ENCODE results near the gene CBX6. TPM values are rescaled to one million over a fixed set of nuclear protein-coding genes. Genes with fewer than 3 reads are reported as not detected.

Gene CBX6
- total RNA-seq, 1 donor from 2014 or later, result 101 TPM

DNA sequence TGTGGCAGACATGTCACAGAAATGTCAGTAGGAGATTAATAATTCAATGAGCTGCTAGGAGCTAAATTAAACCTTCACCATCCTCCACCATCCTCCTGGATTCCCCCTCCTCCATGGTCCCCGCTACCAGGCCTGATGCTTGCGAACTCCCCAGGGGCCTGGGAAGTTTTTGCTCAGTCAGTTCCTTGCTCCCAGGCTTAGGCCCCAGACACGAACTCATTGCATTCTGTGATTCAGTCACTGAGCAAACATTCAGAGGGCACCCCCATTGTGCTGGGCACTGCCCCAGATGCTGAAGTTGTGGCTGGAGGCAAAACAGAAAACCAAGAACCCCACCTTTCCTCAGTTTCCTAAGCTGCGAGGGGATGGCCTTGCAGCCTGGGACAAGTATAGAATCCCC, 42.5 kb downstream of the CBX6 start:
- TF ChIP-seq, protein P1, sequence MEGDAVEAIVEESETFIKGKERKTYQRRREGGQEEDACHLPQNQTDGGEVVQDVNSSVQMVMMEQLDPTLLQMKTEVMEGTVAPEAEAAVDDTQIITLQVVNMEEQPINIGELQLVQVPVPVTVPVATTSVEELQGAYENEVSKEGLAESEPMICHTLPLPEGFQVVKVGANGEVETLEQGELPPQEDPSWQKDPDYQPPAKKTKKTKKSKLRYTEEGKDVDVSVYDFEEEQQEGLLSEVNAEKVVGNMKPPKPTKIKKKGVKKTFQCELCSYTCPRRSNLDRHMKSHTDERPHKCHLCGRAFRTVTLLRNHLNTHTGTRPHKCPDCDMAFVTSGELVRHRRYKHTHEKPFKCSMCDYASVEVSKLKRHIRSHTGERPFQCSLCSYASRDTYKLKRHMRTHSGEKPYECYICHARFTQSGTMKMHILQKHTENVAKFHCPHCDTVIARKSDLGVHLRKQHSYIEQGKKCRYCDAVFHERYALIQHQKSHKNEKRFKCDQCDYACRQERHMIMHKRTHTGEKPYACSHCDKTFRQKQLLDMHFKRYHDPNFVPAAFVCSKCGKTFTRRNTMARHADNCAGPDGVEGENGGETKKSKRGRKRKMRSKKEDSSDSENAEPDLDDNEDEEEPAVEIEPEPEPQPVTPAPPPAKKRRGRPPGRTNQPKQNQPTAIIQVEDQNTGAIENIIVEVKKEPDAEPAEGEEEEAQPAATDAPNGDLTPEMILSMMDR (IDR thresholded peaks at IDR 0.05; ENCODE audit: unreplicated experiment), result no peak
- H3K27me3 Mint-ChIP-seq (ENCODE audit: low read depth), result peaks cover 13% of the 10 kb centered on the region
- no peak for DNase-seq (ENCODE audit: low spot score in 2 of 2, unreplicated experiment in 2 of 2)
- no peaks in the 10 kb centered on the region for H3K9me3 Mint-ChIP-seq
- H3K4me3 Mint-ChIP-seq, result no peak overlapping the region
- H3K36me3 Mint-ChIP-seq, result no peaks in the 10 kb centered on the region
- no peak overlapping the region for H3K27ac Mint-ChIP-seq
- H3K4me1 Mint-ChIP-seq, result no peaks in the 10 kb centered on the region

DNA sequence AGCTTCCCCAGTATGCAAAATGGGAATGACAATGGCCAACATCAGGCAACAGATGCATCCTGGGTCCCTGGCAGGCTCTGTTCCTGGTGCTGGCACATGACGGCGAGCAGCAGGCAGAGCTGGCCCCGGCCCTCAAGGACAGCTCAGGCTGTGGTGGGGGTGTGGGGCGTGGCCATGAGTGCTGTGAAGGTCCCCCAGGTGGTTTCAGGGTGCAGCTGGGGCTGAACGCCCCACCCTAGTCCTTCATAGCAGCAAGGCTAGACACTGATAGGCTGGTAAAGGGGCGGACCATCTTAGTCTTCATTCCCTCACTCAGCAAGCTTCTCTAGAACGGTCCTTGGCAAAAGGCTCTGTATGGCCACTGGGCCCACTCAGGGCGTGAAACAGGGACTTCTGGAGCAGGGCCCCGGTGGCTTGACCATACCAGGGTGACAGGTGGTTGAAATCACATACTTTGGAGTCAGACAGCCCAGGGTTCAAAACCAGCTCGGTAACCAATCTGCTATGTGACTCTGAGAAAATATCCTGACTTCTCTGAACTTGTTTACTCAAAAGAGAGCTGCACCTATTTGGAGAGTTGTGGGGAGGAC, 43.3 kb downstream of the CBX6 start:
- H3K36me3 Mint-ChIP-seq, result no peaks in the 10 kb centered on the region
- no peak overlapping the region for H3K4me3 Mint-ChIP-seq
- TF ChIP-seq, protein P1 (IDR thresholded peaks at IDR 0.05; ENCODE audit: unreplicated experiment), result no peak
- no peak overlapping the region for H3K27ac Mint-ChIP-seq
- H3K27me3 Mint-ChIP-seq (ENCODE audit: low read depth), result peaks cover 8% of the 10 kb centered on the region
- no peaks in the 10 kb centered on the region for H3K9me3 Mint-ChIP-seq
- H3K4me1 Mint-ChIP-seq, result no peaks in the 10 kb centered on the region
- no peak for DNase-seq (ENCODE audit: low spot score in 2 of 2, unreplicated experiment in 2 of 2)

DNA sequence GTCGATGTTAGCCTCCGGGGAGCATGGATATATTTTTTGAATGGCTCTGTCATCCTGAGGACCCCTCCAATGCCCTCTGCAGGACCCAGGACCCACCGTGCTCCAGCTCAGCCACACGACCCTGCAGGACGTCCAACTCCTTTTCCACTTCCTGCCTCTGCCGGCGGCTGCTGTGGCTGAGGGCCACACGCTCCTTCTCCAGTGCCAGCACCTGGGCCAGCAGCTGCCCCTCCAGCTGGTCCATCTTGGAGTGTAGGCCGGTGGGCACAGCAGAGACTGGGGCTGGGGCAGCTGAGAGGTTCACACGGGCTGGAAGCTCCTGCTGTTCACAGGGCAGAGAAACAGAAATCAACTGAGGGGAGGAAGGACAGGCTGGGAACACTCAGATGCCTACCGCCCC, 43.8 kb downstream of the CBX6 start:
- DNase-seq (ENCODE audit: low spot score in 2 of 2, unreplicated experiment in 2 of 2), result no peak
- TF ChIP-seq, protein P1 (IDR thresholded peaks at IDR 0.05; ENCODE audit: unreplicated experiment), result no peak
- no peak overlapping the region for H3K27ac Mint-ChIP-seq
- no peak overlapping the region for H3K4me3 Mint-ChIP-seq
- no peaks in the 10 kb centered on the region for H3K9me3 Mint-ChIP-seq
- H3K36me3 Mint-ChIP-seq, result no peaks in the 10 kb centered on the region
- H3K4me1 Mint-ChIP-seq, result no peaks in the 10 kb centered on the region
- peaks cover 8% of the 10 kb centered on the region for H3K27me3 Mint-ChIP-seq (ENCODE audit: low read depth)

DNA sequence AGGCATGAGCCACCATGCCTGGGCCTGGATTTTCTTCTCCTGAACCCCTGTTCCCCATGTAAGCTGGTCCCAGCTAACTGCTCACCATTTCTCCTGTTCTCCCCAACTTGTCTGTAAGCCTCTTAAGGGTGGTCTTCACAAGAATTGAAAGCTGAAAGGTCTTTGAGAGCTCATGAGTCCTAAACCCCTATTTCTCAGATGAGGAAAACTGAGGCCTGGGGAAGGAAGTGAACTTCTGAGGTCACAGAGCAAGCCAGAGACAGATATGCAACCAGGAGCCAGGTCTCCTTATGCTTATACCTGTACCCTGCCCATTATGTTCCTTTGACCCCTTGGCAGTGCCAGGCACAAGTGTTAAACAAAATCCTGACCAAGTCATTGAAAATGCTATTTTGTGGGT, 44.5 kb downstream of the CBX6 start:
- TF ChIP-seq, protein P1 (IDR thresholded peaks at IDR 0.05; ENCODE audit: unreplicated experiment), result no peak
- Mint-ChIP-seq H3K36me3 (no peaks in the 10 kb centered on the region), H3K4me1 (no peaks in the 10 kb centered on the region), H3K4me3 (no peak overlapping the region), H3K27ac (no peak overlapping the region), H3K27me3 (ENCODE audit: low read depth) (peaks cover 6% of the 10 kb centered on the region), H3K9me3 (no peaks in the 10 kb centered on the region)
- DNase-seq (ENCODE audit: low spot score in 2 of 2, unreplicated experiment in 2 of 2), result no peak

DNA sequence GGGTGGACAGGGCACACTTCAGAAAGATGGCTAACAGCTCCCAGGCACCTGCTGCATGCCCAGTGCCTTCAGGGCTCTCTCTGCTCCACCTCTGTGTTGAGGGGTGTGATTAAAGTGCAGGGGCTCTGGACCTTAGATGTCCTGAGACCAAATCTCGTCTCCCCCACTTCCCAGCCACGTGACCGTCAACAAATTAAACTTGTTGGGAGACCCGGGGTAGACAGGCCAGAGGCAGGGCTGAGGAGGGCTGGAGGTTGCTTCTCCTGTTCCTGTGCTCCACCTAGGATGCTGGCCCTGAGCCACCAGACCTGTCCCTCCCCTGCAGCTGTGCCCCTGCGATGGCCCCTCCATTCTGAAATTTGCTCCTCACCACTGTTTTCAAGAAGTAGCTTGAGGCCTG, 45.2 kb downstream of the CBX6 start:
- peaks cover 5% of the 10 kb centered on the region for H3K27me3 Mint-ChIP-seq (ENCODE audit: low read depth)
- H3K9me3 Mint-ChIP-seq, result no peaks in the 10 kb centered on the region
- no peak overlapping the region for H3K4me3 Mint-ChIP-seq
- H3K36me3 Mint-ChIP-seq, result no peaks in the 10 kb centered on the region
- TF ChIP-seq, protein P1 (IDR thresholded peaks at IDR 0.05; ENCODE audit: unreplicated experiment), result no peak
- H3K27ac Mint-ChIP-seq, result no peak overlapping the region
- no peaks in the 10 kb centered on the region for H3K4me1 Mint-ChIP-seq
- no peak for DNase-seq (ENCODE audit: low spot score in 2 of 2, unreplicated experiment in 2 of 2)

DNA sequence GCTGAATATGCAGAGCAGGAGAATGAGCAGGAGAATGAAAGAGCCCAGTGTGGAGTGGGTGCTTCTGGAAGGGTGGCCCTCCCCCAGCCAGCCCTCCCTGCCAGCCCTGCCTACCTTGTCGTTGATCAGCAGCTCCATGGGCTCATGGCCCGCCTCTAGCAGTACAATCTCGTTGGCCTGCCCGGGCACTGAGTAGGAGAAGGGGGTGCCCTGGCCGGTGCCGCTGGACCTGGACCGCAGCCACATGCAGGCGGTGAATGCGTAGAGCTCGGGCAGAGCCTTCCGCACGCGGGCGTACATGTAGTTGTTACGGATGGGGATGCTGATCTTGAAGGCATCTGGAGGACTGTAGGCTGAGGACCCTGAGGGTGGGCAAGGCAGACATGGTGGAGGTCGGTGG, 45.6 kb downstream of the CBX6 start:
- Mint-ChIP-seq H3K36me3 (no peaks in the 10 kb centered on the region), H3K27me3 (ENCODE audit: low read depth) (peaks cover 2% of the 10 kb centered on the region), H3K4me3 (no peak overlapping the region), H3K4me1 (no peaks in the 10 kb centered on the region), H3K9me3 (no peaks in the 10 kb centered on the region), H3K27ac (no peak overlapping the region)
- TF ChIP-seq, protein P1 (IDR thresholded peaks at IDR 0.05; ENCODE audit: unreplicated experiment), result no peak
- no peak for DNase-seq (ENCODE audit: low spot score in 2 of 2, unreplicated experiment in 2 of 2)

All from mesothelial cell of epicardium (in vitro differentiated cells).